Measurements from ENCODE around the gene TNRC18. TPM values are rescaled to one million over a fixed set of nuclear protein-coding genes. Genes with fewer than 3 reads are reported as not detected.

The TNRC18 gene
- total and polyA plus RNA-seq, 2 donors (not counting 3 experiments of a cell fraction or from before 2014, with no cell fraction given), result 14.8 to 64.6 TPM

- no peak overlapping the region for H3K4me2 ChIP-seq (ENCODE audit: insufficient read depth, low read length)
- no peaks in the 10 kb centered on the region for H4K20me1 ChIP-seq (replicated peaks; ENCODE audit: control insufficient read depth, extremely low read depth, insufficient read depth, low read length)
- H3K4me1 ChIP-seq (ENCODE audit: control insufficient read depth, extremely low read depth, insufficient read depth, low read length), result no peaks in the 10 kb centered on the region
- no peak for TF ChIP-seq MYC (IDR thresholded peaks at IDR 0.05; ENCODE audit: low read depth, low read length)
- no peak for TF ChIP-seq POLR2A (IDR thresholded peaks at IDR 0.05; ENCODE audit: low read depth, low read length)
- no peak for TF ChIP-seq FOS (IDR thresholded peaks at IDR 0.05; ENCODE audit: borderline replicate concordance, insufficient read depth, low read length)
- TF ChIP-seq, protein P1, sequence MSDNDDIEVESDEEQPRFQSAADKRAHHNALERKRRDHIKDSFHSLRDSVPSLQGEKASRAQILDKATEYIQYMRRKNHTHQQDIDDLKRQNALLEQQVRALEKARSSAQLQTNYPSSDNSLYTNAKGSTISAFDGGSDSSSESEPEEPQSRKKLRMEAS (IDR thresholded peaks at IDR 0.05; ENCODE audit: insufficient read depth, insufficient read length), result no peak
- no peak for DNase-seq (ENCODE audit: low read depth, low spot score)
- POLR2A ChIA-PET, result no interaction called here
- FAIRE-seq, result no peak
- no peak overlapping the region for H2AFZ ChIP-seq (ENCODE audit: low read depth, low read length)
- H3K9ac ChIP-seq (replicated peaks; ENCODE audit: extremely low read depth, insufficient read depth, low read length), result no peak overlapping the region
- peaks cover 0 to 36% of the 10 kb centered on the region in 2 experiments for H3K36me3 ChIP-seq (ENCODE audit: control insufficient read depth in 2 of 2, extremely low read depth in 1 of 2, insufficient read depth in 2 of 2, low read length in 2 of 2)
- CTCF ChIA-PET, result interaction anchor here (0.7 to 2.0 kb wide), 2 partner anchors 16 to 109 kb away, joined by 3 to 5 read pairs; no protein-coding TSS in a partner anchor
- intact Hi-C loops (cut with micrococcal nuclease), result no loop called here
- H3K27ac ChIP-seq (ENCODE audit: insufficient read depth, low read depth, low read length), result no peak overlapping the region
- dilution Hi-C loops (cut with MboI; ENCODE audit: extremely low pct_ligation_motif_present, low sequenced_read_pairs), result no loop called here
- H3K9me1 ChIP-seq (replicated peaks; ENCODE audit: control insufficient read depth, extremely low read depth, insufficient read depth, low read length), result no peaks in the 10 kb centered on the region
- no TSS peak for BruUV-seq (replicated peaks)
- peaks cover 8% of the 10 kb centered on the region for H3K79me2 ChIP-seq (ENCODE audit: control insufficient read depth, insufficient read depth, low read length)
- no peaks in the 10 kb centered on the region for H3K9me3 ChIP-seq (replicated peaks; ENCODE audit: control insufficient read depth, insufficient read depth, low read length)
- no peak overlapping the region for H3K4me3 ChIP-seq (replicated peaks in 1 of 3; ENCODE audit: insufficient read depth in 1 of 3, low read depth in 1 of 3, low read length in 3 of 3)
- no peaks in the 10 kb centered on the region for H3K27me3 ChIP-seq (ENCODE audit: control insufficient read depth in 2 of 2, insufficient read depth in 2 of 2, low read length in 2 of 2)
These were observed 74.0 kb downstream of the TNRC18 start for GRCh38 chr7:5349437-5350173.

- no peak for FAIRE-seq
- Histone ChIP-seq H3K4me1 (ENCODE audit: control insufficient read depth, extremely low read depth, insufficient read depth, low read length) (no peaks in the 10 kb centered on the region), H3K9ac (replicated peaks; ENCODE audit: extremely low read depth, insufficient read depth, low read length) (no peak overlapping the region), H3K4me2 (ENCODE audit: insufficient read depth, low read length) (no peak overlapping the region), H3K9me3 (replicated peaks; ENCODE audit: control insufficient read depth, insufficient read depth, low read length) (no peaks in the 10 kb centered on the region), H4K20me1 (replicated peaks; ENCODE audit: control insufficient read depth, extremely low read depth, insufficient read depth, low read length) (no peaks in the 10 kb centered on the region), H3K27ac (ENCODE audit: insufficient read depth, low read depth, low read length) (no peak overlapping the region), H3K4me3 (replicated peaks in 1 of 3; ENCODE audit: insufficient read depth in 1 of 3, low read depth in 1 of 3, low read length in 3 of 3) (no peak overlapping the region), H3K36me3 (ENCODE audit: control insufficient read depth in 2 of 2, extremely low read depth in 1 of 2, insufficient read depth in 2 of 2, low read length in 2 of 2) (peaks cover 0 to 39% of the 10 kb centered on the region in 2 experiments), H3K79me2 (ENCODE audit: control insufficient read depth, insufficient read depth, low read length) (peaks cover 5% of the 10 kb centered on the region), H3K27me3 (ENCODE audit: control insufficient read depth in 2 of 2, insufficient read depth in 2 of 2, low read length in 2 of 2) (no peaks in the 10 kb centered on the region), H2AFZ (ENCODE audit: low read depth, low read length) (no peak overlapping the region), H3K9me1 (replicated peaks; ENCODE audit: control insufficient read depth, extremely low read depth, insufficient read depth, low read length) (no peaks in the 10 kb centered on the region)
- no peak for DNase-seq (ENCODE audit: low read depth, low spot score)
- ChIA-PET CTCF (interaction anchor here (2.0 kb wide), 1 partner anchor 17 kb away, joined by 5 read pairs; no protein-coding TSS in a partner anchor), POLR2A (no interaction called here)
- BruUV-seq (replicated peaks), result no TSS peak
- no peak for TF ChIP-seq MYC (IDR thresholded peaks at IDR 0.05; ENCODE audit: low read depth, low read length)
- dilution Hi-C loops (cut with MboI; ENCODE audit: extremely low pct_ligation_motif_present, low sequenced_read_pairs) (no loop called here), intact Hi-C loops (cut with micrococcal nuclease) (no loop called here)
These were observed 74.6 kb downstream of the TNRC18 start for GRCh38 chr7:5349005-5349380.
